T-helper 1 cell treated with Interleukin-12 subunit alpha and Interleukin-12 subunit beta and Interleukin-4 antibody, amounts not matched to agents 30 μg/mL and 1 μg/mL, for 36 hours (primary cell): Measurements from ENCODE around the gene CRYGB.
"Not testable (repeated sequence)": the region's sequence is repeated elsewhere in the genome, so short reads cannot be mapped to it uniquely, and the experiment has no call there.

Source experiments
- H3K27ac Mint-ChIP-seq: one replicate; pipeline ENCODE4 v1.8.0; 2021; ENCODE audit warnings: mild to moderate bottlenecking, mixed read lengths
- H3K27me3 Mint-ChIP-seq: one replicate; pipeline ENCODE4 v1.8.0; 2021; ENCODE audit warnings: low read depth, mixed read lengths
- H3K36me3 Mint-ChIP-seq: one replicate; pipeline ENCODE4 v1.8.0; 2021; ENCODE audit warnings: low read depth, mixed read lengths
- H3K4me1 Mint-ChIP-seq: one replicate; pipeline ENCODE4 v1.8.0; 2021; ENCODE audit warnings: low read depth, mixed read lengths
- H3K4me3 Mint-ChIP-seq: one replicate; pipeline ENCODE4 v1.8.0; 2021; ENCODE audit warnings: mild to moderate bottlenecking, moderate library complexity, mixed read lengths
- H3K9me3 Mint-ChIP-seq: one replicate; pipeline ENCODE4 v1.8.0; 2021; ENCODE audit warnings: mixed read lengths

Gene CRYGB

DNA sequence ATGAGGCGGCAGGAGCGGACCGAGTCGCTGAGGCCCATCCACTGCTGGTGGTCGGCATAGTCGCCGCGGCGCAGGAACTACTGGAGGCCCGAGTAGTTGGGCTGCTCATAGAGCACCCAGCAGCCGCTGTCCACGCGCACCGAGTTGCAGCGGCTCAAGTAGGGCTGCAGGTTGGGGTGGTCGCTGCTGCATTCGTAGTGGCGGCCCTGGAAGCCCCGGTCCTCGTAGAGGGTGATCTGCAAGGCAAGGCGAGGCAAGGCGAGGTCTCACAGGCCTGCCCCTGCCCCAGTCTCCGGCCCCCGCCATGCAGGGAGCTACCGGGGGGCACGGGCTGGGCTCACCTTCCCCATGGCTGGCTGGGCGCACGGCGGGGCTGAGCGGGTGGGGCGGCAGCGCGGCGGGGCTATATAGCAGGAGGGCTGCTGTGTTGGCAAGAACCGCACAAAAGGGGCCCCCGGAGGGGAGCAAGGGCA is 33.6 kb downstream of the CRYGB start:
- H3K36me3 Mint-ChIP-seq, H3K9me3 Mint-ChIP-seq, H3K4me3 Mint-ChIP-seq, H3K27me3 Mint-ChIP-seq, H3K27ac Mint-ChIP-seq, H3K4me1 Mint-ChIP-seq: not testable (repeated sequence)

DNA sequence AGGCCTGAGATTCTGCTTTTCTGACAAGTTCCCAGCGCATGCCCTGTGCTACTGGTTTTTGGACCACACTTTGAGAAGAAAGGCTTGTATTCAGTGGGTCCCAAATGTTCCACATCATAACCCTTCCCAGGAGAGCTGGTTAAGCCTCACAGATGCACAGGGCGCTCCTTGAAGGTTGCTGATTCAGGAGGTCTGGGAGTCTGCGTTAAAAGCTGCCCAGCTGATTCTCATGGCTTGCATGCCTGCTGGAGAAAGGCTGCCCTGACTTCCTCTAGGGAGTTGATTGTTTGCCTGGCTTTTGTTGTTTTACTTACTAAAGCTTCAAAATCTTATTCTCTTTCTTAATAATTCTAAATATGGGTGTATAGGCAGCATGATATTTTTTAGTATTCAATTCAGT is 42.3 kb downstream of the CRYGB start:
- H3K4me3 Mint-ChIP-seq = no peak overlapping the region
- no peak overlapping the region for H3K27ac Mint-ChIP-seq
- no peaks in the 10 kb centered on the region for H3K27me3 Mint-ChIP-seq
- H3K9me3 Mint-ChIP-seq = no peaks in the 10 kb centered on the region
- no peaks in the 10 kb centered on the region for H3K36me3 Mint-ChIP-seq
- peaks cover 8% of the 10 kb centered on the region for H3K4me1 Mint-ChIP-seq

DNA sequence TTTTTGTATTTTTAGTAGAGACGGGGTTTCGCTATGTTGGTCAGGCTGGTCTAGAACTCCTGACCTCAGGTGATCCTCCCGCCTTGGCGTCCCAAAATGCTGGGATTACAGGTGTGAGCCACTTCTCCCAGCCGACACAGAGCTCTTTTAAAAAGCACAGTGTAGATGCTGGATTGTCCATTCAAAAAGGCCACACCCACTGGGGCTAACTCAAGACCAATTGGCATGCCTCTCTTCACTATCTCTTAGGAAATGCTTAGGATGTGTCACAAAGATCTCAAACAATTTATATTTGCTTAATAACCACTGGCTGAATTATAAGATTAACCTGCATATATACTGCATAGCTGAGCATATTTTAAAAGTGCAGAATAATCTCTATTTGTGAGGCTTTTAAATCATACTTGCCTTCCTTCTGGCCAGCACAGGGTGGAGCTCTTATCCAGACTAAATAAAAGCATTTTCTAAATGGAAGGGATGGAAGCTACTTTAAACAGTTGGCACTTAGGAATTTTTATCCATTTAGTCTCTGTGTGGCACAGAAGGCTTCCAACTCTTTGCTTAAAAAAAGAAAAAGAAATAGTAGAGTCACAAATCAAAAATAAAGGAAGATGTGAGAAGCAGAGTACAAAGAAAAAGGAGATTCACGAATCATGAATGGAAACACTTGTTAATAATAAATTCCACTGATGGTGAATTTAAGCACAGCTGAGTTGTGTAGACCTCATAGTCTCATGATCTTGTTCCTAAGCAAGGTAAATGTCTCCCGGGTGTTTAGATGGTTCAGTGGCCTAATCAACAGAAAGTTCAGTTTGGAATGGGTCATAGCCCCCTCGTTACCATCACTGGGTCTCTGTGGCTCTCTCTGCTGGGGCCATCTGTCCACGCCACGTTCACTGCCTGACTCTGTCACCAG is 44.0 kb downstream of the CRYGB start:
- Mint-ChIP-seq H3K9me3 (no peaks in the 10 kb centered on the region), H3K36me3 (no peaks in the 10 kb centered on the region), H3K27ac (no peak overlapping the region), H3K4me3 (no peak overlapping the region), H3K27me3 (no peaks in the 10 kb centered on the region), H3K4me1 (peaks cover 8% of the 10 kb centered on the region)

DNA sequence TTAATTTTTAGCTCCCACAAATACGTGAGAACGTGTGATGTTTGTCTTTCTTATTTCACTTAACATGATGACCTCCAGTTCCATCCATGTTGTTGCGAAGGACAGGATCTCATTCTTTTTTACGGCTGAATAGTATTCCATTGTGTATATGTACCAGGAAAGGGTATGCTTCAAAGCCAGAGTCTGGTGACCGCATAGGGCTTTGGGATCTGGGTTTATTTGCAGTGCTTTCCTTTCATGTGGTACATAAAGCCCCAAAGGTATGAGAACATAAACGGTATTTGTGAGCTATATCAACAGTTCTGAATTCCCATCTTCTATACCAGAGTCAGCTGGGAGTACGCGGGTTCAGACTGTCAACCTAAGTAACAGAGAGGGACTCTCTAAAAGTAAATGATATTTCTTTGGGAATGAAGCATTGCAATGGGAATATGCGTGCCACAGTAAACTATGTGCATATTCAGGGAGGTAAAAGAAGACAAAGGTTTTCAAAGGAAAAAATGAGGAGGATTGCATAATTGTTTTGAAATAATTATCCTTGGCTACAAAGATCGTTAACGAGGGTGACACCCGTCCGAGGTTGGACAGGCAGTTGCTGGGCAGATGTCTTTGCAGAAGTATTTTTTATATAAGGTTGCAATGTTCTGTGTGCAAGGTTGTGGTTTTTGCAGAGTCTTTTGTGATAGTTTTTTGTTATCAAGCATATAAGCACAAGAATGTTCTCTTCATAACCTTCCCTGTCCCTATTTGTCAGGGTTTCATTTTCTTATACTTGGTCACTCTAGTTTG is 46.1 kb downstream of the CRYGB start:
- no peaks in the 10 kb centered on the region for H3K36me3 Mint-ChIP-seq
- no peak overlapping the region for H3K27ac Mint-ChIP-seq
- no peaks in the 10 kb centered on the region for H3K9me3 Mint-ChIP-seq
- H3K4me1 Mint-ChIP-seq = peaks cover 8% of the 10 kb centered on the region
- no peaks in the 10 kb centered on the region for H3K27me3 Mint-ChIP-seq
- no peak overlapping the region for H3K4me3 Mint-ChIP-seq

DNA sequence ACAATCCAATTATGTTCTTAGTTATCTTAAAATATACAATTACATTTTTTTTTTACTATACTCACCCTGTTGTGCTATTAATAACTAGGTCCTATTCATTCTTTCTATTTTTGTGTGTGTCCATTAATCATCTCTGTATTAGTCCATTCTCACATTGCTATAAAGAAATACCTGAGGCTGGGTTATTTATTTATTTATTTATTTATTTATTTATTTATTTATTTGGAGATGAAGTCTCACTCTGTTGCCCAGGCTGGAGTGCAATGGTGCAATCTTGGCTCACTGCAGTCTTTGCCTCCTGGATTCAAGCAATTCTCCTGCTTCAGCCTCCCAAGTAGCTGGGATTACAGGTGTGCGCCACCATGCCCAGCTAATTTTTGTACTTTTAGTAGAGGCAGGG is 47.3 kb downstream of the CRYGB start:
- not testable (repeated sequence) for H3K27ac Mint-ChIP-seq, H3K4me3 Mint-ChIP-seq, H3K9me3 Mint-ChIP-seq, H3K36me3 Mint-ChIP-seq, H3K4me1 Mint-ChIP-seq, H3K27me3 Mint-ChIP-seq

DNA sequence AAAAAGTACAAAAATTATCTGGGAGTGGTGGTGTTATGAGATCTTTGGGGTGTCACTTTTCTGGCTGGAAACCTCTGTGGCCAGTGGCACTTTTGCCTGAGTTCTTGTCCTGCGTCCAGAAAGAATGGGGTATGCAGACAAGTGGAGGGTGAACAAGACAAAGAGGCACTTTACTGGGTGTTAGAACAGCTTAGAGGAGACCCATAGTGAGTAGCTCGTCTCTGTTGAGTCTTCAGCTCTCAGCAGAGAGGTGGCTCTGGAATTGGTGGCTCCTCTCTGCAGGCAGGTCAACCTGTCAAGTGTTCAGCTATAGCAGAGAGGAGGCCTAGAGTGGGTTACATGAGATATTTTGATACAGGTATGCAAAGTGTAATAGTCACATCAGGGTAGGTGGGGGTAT is 47.7 kb downstream of the CRYGB start:
- Mint-ChIP-seq H3K27me3 (no peaks in the 10 kb centered on the region), H3K9me3 (no peaks in the 10 kb centered on the region), H3K4me1 (peaks cover 8% of the 10 kb centered on the region), H3K4me3 (no peak overlapping the region), H3K36me3 (no peaks in the 10 kb centered on the region), H3K27ac (no peak overlapping the region)

DNA sequence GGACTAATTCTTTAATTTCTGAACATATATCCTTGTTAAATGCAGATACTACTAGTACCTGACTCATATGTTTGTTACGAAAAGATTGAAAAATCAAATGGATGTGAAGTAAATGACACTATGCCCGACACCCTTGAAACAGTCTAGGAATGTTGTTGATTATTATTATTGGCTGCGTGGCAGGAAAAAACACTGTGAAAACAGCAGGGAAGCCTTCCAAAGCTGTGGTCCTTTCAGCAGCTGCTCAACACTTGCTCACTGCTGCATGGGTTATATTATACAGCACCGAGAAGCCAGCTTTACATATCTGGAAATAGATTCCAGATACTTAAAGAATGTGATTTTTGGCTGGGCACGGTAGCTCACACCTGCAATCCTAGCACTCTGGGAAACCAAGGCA is 48.2 kb downstream of the CRYGB start:
- peaks cover 8% of the 10 kb centered on the region for H3K4me1 Mint-ChIP-seq
- H3K9me3 Mint-ChIP-seq = no peaks in the 10 kb centered on the region
- H3K36me3 Mint-ChIP-seq = no peaks in the 10 kb centered on the region
- H3K27me3 Mint-ChIP-seq = peaks cover 4% of the 10 kb centered on the region
- H3K4me3 Mint-ChIP-seq = no peak overlapping the region
- no peak overlapping the region for H3K27ac Mint-ChIP-seq

DNA sequence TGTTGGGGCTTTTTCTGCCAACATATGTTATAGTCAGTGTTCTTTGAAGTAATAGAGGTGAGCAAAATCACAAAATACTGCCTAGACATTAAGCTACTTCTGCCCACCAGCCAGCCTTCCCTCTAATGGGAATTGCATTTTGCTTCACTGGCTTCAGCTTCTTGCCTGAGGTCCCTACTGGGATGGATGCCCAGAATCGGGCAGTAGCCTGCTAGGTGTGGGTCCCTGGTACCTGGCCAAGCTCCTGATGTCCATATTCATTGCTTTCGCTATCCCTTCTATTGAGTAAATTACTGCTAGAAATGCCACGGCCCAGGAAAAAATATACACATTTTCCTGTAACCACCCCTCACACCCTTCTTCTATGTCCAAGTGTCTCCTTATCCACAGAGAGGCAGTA is 48.6 kb downstream of the CRYGB start:
- Mint-ChIP-seq H3K27me3 (peaks cover 5% of the 10 kb centered on the region), H3K27ac (no peak overlapping the region), H3K4me3 (no peak overlapping the region), H3K4me1 (peaks cover 8% of the 10 kb centered on the region), H3K36me3 (no peaks in the 10 kb centered on the region), H3K9me3 (no peaks in the 10 kb centered on the region)

DNA sequence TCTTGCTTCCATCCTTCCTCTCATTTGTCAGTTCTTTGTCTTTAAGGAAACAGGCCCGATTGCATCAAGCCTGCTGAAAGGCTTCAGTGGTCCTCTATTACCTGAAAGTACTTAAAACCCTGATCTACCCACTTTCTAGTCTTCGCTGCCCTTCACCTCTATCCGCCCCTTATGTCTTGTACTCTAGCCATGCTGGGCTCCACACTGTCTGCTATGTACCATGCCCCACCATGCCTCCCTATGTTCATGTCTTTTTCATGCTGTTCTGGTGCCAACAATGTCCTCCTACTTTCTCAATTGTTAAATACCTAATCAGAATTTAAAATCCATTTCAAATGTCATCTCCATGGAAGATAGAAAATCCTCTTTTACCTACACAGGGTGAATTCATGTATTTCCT is 49.9 kb downstream of the CRYGB start:
- Mint-ChIP-seq H3K4me1 (peaks cover 6% of the 10 kb centered on the region), H3K9me3 (no peaks in the 10 kb centered on the region), H3K4me3 (no peak overlapping the region), H3K36me3 (no peaks in the 10 kb centered on the region), H3K27me3 (peaks cover 9% of the 10 kb centered on the region), H3K27ac (no peak overlapping the region)

DNA sequence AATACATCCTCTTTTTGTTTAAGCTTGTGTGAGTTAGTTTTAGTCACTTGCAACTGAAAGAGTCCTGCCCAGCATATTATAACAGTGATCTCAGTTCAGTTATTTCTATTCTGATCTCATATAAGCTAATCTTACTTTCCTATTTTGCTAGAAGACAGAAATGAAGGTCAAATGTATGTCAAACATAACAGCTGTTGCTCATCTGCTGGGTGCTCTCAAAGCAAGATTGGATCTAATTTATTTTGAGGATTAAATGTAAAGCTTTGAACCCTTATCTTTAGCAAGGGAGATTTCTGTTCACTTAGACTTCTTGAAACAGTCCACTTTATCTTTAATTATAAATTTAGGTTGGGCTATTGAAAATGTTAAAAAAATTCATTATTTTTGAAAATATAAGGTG is 52.8 kb downstream of the CRYGB start:
- H3K4me1 Mint-ChIP-seq = no peaks in the 10 kb centered on the region
- H3K36me3 Mint-ChIP-seq = no peaks in the 10 kb centered on the region
- no peaks in the 10 kb centered on the region for H3K9me3 Mint-ChIP-seq
- H3K27ac Mint-ChIP-seq = no peak overlapping the region
- no peak overlapping the region for H3K4me3 Mint-ChIP-seq
- peaks cover 9% of the 10 kb centered on the region for H3K27me3 Mint-ChIP-seq
